Epithelial cell of esophagus (primary cell): ENCODE data around the gene SRSF8.

Source experiments
- DNase-seq: peaks from one replicate; pipeline ENCODE4 v3.0.0; 2010; ENCODE audit warnings: low read depth
- H3K4me3 ChIP-seq: 2 replicates; pipeline ENCODE4 v1.5.1; 2011; ENCODE audit warnings: mild to moderate bottlenecking, low read length, control low read depth
- TF ChIP-seq, protein P1 (sequence below): IDR thresholded peaks from 2 replicates; pipeline ENCODE4 v1.5.1; 2011; ENCODE audit warnings: low read depth, mild to moderate bottlenecking, low read length, control low read depth, inconsistent platforms; ENCODE audit not compliant: insufficient read depth; ENCODE audit errors: missing control alignments

Gene SRSF8

DNA sequence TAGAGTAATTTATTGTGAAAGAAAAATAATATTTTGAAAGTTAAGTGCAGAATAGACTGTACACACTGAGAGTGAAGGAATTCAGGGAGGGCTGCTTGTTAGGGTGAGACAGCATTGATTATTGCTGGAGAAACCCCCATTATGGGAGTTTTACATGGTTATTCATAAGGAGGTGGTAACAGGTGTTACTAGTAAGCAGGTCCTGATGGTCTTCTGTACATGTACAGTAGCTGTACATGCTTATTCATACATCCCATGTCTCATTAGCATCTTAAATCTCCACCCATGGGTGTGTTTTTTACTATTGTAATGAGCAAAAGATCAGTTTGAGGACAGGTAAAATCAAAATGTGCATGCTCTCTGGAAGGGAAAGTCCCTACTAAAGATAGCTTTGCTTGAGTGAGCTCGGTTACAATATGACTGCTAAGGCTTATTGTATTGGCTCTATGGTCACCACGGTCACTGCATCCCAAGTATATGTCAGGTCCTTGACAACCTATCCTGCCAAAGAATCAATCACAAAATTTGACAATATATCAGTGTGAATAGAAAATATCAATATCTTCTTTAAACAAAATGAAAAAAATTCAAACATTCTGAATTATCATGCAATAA is 11.3 kb upstream of the SRSF8 start:
- no peak for DNase-seq
- TF ChIP-seq, protein P1, sequence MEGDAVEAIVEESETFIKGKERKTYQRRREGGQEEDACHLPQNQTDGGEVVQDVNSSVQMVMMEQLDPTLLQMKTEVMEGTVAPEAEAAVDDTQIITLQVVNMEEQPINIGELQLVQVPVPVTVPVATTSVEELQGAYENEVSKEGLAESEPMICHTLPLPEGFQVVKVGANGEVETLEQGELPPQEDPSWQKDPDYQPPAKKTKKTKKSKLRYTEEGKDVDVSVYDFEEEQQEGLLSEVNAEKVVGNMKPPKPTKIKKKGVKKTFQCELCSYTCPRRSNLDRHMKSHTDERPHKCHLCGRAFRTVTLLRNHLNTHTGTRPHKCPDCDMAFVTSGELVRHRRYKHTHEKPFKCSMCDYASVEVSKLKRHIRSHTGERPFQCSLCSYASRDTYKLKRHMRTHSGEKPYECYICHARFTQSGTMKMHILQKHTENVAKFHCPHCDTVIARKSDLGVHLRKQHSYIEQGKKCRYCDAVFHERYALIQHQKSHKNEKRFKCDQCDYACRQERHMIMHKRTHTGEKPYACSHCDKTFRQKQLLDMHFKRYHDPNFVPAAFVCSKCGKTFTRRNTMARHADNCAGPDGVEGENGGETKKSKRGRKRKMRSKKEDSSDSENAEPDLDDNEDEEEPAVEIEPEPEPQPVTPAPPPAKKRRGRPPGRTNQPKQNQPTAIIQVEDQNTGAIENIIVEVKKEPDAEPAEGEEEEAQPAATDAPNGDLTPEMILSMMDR, result no peak

DNA sequence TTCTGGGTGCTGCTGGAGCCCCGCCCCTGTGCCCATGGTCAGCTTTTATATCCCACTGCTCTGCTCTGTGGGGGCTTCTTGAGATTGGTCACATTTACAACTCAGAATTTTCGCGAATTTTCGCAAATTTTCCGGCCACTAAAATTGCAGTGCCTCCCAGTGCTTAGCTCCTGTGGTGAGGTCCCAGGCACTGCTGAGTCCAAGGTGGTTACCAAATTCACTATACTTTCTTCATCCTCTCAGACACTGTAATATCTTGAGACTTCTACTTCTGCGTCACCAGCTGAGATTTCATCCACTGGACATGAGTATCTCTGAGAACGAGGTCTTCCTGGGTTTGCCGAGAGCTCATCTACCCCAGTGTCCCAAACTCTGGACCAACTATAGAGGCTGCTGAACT is 8.8 kb upstream of the SRSF8 start:
- TF ChIP-seq, protein P1, result no peak
- H3K4me3 ChIP-seq, result no peak overlapping the region
- DNase-seq, result no peak

More for the DNA sequence above, 11.3 kb upstream of the SRSF8 start:
- H3K4me3 ChIP-seq, result no peak overlapping the region

DNA sequence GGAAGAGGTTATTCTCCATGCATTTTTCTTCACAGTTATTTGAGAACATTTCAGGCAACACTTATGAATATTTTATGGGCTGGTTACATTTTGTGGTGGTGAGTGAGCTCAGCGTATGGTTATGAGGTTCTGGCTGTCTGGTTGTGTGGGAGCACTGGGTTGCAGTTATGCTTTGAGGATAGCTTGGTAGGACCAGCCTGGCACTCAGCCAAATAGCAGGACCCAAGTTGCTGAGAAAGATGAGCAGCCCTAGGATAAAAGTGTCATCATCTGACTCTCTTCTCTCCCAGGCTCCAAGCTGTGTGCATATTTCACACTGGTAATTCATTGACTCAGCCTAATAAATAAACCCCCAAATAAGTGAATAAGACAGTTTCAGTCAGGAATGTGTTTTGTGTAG is 8.1 kb upstream of the SRSF8 start:
- H3K4me3 ChIP-seq, result no peak overlapping the region
- TF ChIP-seq, protein P1, result no peak
- DNase-seq, result no peak

DNA sequence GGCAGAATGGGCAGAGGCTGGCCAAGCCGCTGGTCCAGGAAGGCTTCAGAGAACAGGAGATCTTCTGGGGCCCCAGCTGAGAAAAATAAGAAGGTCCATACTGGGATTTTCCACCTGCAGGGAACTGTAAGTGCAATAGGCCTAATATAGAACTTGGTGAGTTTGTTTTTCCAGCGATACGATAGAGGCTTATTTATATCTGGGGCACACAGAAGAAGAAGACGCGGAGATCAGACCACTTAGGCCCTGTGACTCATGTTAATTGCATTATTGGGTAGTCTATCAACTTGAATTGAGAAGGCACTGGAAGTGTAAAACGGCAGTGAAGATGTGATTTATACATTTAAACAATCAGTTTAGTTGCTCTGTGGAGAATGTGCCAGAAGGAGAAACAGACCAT is 7.7 kb upstream of the SRSF8 start:
- no peak overlapping the region for H3K4me3 ChIP-seq
- TF ChIP-seq, protein P1, result no peak
- no peak for DNase-seq

DNA sequence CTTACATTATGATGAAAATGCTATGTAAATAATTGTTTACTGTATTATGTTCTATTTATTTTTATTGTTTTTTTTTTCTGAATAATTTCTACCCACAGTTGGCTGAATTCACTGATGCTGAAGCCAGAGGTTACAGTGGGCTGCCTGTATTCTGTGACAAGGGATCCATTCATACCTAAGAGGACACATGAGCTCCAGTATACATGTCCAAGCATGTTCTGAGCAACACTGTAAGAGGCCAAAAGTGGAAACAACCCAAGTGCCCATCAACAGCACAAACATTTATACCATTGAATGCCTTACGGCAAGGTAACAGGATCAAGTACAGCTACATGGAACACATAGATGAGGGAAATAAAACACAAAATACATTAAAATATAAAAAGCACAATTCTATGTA is 1.4 kb upstream of the SRSF8 start:
- DNase-seq, result peak; percentile 77
- TF ChIP-seq, protein P1, result no peak
- no peak overlapping the region for H3K4me3 ChIP-seq

DNA sequence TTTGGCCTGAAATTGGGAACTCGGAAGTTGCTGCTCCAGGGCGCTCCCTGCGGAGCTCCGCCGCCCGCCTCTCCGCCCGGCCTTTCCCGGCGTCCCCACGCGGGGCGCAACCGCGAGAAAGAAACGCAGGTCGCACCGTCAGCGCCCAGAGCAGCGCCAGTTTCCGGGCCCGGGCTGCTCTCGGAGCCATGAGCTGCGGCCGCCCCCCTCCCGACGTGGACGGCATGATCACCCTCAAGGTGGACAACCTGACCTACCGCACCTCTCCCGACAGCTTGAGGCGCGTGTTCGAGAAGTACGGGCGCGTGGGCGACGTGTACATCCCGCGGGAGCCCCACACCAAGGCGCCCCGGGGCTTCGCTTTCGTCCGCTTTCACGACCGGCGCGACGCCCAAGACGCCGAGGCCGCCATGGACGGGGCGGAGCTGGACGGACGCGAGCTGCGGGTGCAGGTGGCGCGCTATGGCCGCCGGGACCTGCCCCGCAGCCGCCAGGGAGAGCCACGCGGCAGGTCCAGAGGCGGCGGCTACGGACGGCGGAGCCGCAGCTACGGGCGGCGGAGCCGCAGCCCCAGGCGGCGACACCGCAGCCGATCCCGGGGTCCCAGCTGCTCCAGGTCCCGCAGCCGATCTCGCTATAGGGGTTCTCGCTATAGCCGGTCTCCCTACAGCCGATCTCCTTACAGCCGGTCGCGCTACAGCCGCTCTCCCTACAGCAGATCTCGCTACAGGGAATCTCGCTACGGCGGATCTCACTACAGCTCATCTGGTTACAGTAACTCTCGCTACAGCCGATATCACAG is 521 bp downstream of the SRSF8 start:
- TF ChIP-seq, protein P1, result peak; percentile 51
- peak overlapping the region; percentile 94 for H3K4me3 ChIP-seq
- peak; percentile 74 for DNase-seq
